Hepatocyte (in vitro differentiated cells): Measurements from ENCODE around the gene MAGOH.

ENCODE experiments used
- EZH2 ChIP-seq: fragments of 200-600 bp; sonication (generic); IDR thresholded peaks from 2 replicates; pipeline ENCODE4 v1.6.1; 2016; ENCODE audit warnings: antibody characterized with exemption, mild to moderate bottlenecking, borderline replicate concordance
- EZH2phosphoT487 ChIP-seq: fragments of 200-600 bp; sonication (generic); IDR thresholded peaks from one replicate; pipeline ENCODE4 v1.6.1; 2018; ENCODE audit warnings: antibody characterized with exemption, mild to moderate bottlenecking, low read depth, moderate library complexity; ENCODE audit not compliant: unreplicated experiment, severe bottlenecking
- TF ChIP-seq, protein P1 (sequence below): fragments of 200-600 bp; sonication (generic); IDR thresholded peaks from 2 replicates; pipeline ENCODE4 v1.5.1; 2016; ENCODE audit warnings: antibody characterized with exemption, mild to moderate bottlenecking; ENCODE audit not compliant: poor library complexity

DNA sequence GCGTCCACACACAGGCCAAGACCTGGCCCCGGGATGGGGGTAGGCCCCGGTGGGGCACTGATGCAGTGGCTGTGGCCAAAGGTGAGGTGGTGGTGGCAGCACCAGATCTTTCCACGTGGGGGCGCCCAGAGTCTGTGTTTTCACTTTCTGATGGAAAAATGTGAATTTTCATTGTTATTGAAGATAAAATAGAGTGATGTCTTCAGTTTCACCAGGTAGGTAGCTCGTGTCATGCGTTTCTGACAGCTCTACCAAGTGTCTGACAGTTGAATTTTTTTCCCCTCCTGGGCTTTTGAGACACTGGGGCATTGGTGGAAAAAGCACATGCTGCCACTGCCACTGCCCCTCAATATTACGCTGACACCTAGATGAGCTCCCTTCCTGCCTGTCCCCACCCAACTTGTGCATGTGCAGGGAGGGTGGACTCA lies 40.0 kb upstream of the MAGOH start:
- no peak for TF ChIP-seq EZH2phosphoT487
- TF ChIP-seq, protein P1, sequence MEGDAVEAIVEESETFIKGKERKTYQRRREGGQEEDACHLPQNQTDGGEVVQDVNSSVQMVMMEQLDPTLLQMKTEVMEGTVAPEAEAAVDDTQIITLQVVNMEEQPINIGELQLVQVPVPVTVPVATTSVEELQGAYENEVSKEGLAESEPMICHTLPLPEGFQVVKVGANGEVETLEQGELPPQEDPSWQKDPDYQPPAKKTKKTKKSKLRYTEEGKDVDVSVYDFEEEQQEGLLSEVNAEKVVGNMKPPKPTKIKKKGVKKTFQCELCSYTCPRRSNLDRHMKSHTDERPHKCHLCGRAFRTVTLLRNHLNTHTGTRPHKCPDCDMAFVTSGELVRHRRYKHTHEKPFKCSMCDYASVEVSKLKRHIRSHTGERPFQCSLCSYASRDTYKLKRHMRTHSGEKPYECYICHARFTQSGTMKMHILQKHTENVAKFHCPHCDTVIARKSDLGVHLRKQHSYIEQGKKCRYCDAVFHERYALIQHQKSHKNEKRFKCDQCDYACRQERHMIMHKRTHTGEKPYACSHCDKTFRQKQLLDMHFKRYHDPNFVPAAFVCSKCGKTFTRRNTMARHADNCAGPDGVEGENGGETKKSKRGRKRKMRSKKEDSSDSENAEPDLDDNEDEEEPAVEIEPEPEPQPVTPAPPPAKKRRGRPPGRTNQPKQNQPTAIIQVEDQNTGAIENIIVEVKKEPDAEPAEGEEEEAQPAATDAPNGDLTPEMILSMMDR = peak; percentile 98
- TF ChIP-seq EZH2 = no peak
